RWPE2 (cell line): Measurements from ENCODE around the gene CD247.

Experiments
- ATAC-seq: fragments of 200-7000 bp; cut with Tn5 transposase; 3 replicates; pipeline ENCODE4 v1.9.1; 2021; ENCODE audit warnings: low read depth
- DNase-seq: peaks from one replicate; pipeline ENCODE4 v3.0.0-alpha.2; 2020; ENCODE audit warnings: low spot score
- H3K27ac ChIP-seq: fragments of 450-650 bp; 2 replicates; pipeline ENCODE4 v1.5.1; 2017; ENCODE audit warnings: mild to moderate bottlenecking; ENCODE audit not compliant: poor library complexity, severe bottlenecking
- H3K27me3 ChIP-seq: fragments of 250-450 bp; sonication (Bioruptor Pico); 2 replicates; pipeline ENCODE4 v1.5.1; 2021; ENCODE audit warnings: mild to moderate bottlenecking, moderate library complexity; ENCODE audit not compliant: insufficient read depth, poor library complexity, severe bottlenecking
- H3K36me3 ChIP-seq: fragments of 250-450 bp; sonication (Bioruptor Pico); 2 replicates; pipeline ENCODE4 v1.5.1; 2020; ENCODE audit warnings: low read depth, mild to moderate bottlenecking, moderate library complexity
- H3K4me1 ChIP-seq: fragments of 250-450 bp; sonication (Bioruptor Pico); 2 replicates; pipeline ENCODE4 v1.5.1; 2021; ENCODE audit warnings: mild to moderate bottlenecking, moderate library complexity; ENCODE audit not compliant: insufficient read depth, poor library complexity, severe bottlenecking
- H3K4me3 ChIP-seq: fragments of 250-450 bp; sonication (Bioruptor Pico); 2 replicates; pipeline ENCODE4 v1.5.1; 2021; ENCODE audit warnings: mild to moderate bottlenecking, moderate library complexity; ENCODE audit not compliant: severe bottlenecking
- H3K9me3 ChIP-seq: fragments of 250-450 bp; sonication (Bioruptor Pico); 2 replicates; pipeline ENCODE4 v1.5.1; 2021; ENCODE audit warnings: mild to moderate bottlenecking, moderate library complexity; ENCODE audit not compliant: severe bottlenecking
- CTCF ChIP-seq: fragments of 450-650 bp; IDR thresholded peaks from one replicate; pipeline ENCODE4 v1.5.1; 2017; ENCODE audit warnings: mild to moderate bottlenecking, moderate library complexity; ENCODE audit not compliant: poor library complexity, severe bottlenecking

CD247 gene

GRCh38 chr1:167472752-167473521, 45.4 kb downstream of the CD247 start:
- DNase-seq = no peak
- no peak overlapping the region for H3K27ac ChIP-seq
- no peaks in the 10 kb centered on the region for H3K36me3 ChIP-seq
- no peaks in the 10 kb centered on the region for H3K27me3 ChIP-seq
- no peak for TF ChIP-seq CTCF
- no peaks in the 10 kb centered on the region for H3K4me1 ChIP-seq
- no peak for ATAC-seq
- no peak overlapping the region for H3K4me3 ChIP-seq
- H3K9me3 ChIP-seq = no peaks in the 10 kb centered on the region

GRCh38 chr1:167471568-167471967, 46.8 kb downstream of the CD247 start:
- Histone ChIP-seq H3K27ac (no peak overlapping the region), H3K4me3 (no peak overlapping the region), H3K4me1 (no peaks in the 10 kb centered on the region), H3K9me3 (no peaks in the 10 kb centered on the region), H3K36me3 (no peaks in the 10 kb centered on the region), H3K27me3 (no peaks in the 10 kb centered on the region)
- TF ChIP-seq CTCF = no peak
- DNase-seq (no peak), ATAC-seq (no peak)

- Histone ChIP-seq H3K4me1 (no peaks in the 10 kb centered on the region), H3K27me3 (no peaks in the 10 kb centered on the region), H3K4me3 (no peak overlapping the region), H3K27ac (no peak overlapping the region), H3K9me3 (no peaks in the 10 kb centered on the region), H3K36me3 (no peaks in the 10 kb centered on the region)
- no peak for TF ChIP-seq CTCF
- no peak for ATAC-seq
- no peak for DNase-seq
Observed at GRCh38 chr1:167469280-167469965, 48.9 kb downstream of the CD247 start.

- TF ChIP-seq CTCF = no peak
Observed at GRCh38 chr1:167467752-167468151, 50.6 kb downstream of the CD247 start.

More at GRCh38 chr1:167467752-167468151, 50.6 kb downstream of the CD247 start:
- no peaks in the 10 kb centered on the region for H3K4me1 ChIP-seq
- H3K4me3 ChIP-seq = no peak overlapping the region
- no peak for ATAC-seq
- no peaks in the 10 kb centered on the region for H3K36me3 ChIP-seq
- H3K27me3 ChIP-seq = no peaks in the 10 kb centered on the region
- no peak overlapping the region for H3K27ac ChIP-seq
- no peak for DNase-seq
- H3K9me3 ChIP-seq = no peaks in the 10 kb centered on the region
